ENCODE measurements around the gene MCU.

DNA sequence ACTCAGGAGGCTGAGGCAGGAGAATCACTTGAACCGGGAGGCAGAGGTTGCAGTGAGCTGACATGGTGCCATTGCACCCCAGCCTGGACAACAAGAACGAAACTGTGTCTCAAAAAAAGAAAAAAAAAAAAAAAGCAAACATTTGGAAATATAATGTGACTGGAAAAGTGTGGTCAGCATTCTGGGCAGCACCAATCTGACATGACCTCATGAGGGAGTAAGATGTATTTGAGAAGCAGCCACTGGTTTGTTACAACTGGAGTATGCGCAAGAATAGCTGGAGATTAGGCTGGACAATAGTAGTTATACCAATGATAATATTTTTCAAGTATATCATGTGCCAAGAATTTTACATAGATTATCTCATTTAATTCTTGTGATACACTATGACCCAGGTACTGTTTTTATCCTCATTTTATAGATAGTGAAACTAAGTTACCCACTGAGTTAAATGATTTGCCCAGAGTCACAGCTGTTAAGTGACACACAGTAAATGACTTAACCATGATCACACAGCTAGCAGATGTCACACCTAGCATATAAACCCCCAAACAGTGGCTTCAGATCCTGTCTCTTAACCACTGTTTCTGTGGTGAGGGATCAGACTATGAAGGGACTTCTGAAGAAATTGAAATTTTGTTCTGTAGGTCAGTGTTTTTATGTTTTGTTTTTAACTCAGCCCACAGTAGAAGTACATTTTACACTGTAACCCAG lies 11.1 kb downstream of the MCU start:
- TF ChIP-seq CTCF (optimal IDR thresholded peaks at IDR 0.05 in 1 of 3, IDR thresholded peaks at IDR 0.05 in 1 of 3, conservative IDR thresholded peaks at IDR 0.05 in 1 of 3; ENCODE audit: extremely low read depth in 1 of 3, insufficient read depth in 2 of 3, low read length in 3 of 3), result no peak
- TF ChIP-seq EZH2 (IDR thresholded peaks at IDR 0.05; ENCODE audit: low read length), result no peak

Measured in keratinocyte (primary cell).